Measurements from ENCODE around the gene STOX1.
"Not testable (repeated sequence)": the region's sequence is repeated elsewhere in the genome, so short reads cannot be mapped to it uniquely, and the experiment has no call there.

Gene STOX1

GRCh38 chr10:68810830-68811229, 16.5 kb upstream of the STOX1 start:
- H3K36me3 ChIP-seq (ENCODE audit: insufficient read depth, low read depth, low read length); H3K27me3 ChIP-seq (ENCODE audit: insufficient read depth, low read length); H3K9me3 ChIP-seq (ENCODE audit: insufficient read depth, low read depth, low read length); H3K9ac ChIP-seq (ENCODE audit: low read depth, low read length); H3K27ac ChIP-seq (ENCODE audit: low read length); H3K4me1 ChIP-seq (ENCODE audit: insufficient read depth, low read length); H3K4me3 ChIP-seq (ENCODE audit: low read length): not testable (repeated sequence)

GRCh38 chr10:68811314-68812009, 15.9 kb upstream of the STOX1 start:
- no peak overlapping the region for H3K9ac ChIP-seq (ENCODE audit: low read depth, low read length)
- no peak overlapping the region for H3K4me3 ChIP-seq (ENCODE audit: low read length)
- peaks cover 3% of the 10 kb centered on the region; the same call in 1 of the 2 replicates for H3K4me1 ChIP-seq (ENCODE audit: insufficient read depth, low read length)
- H3K27ac ChIP-seq (ENCODE audit: low read length): no peak overlapping the region
- no peaks in the 10 kb centered on the region for H3K27me3 ChIP-seq (ENCODE audit: insufficient read depth, low read length)
- no peaks in the 10 kb centered on the region for H3K9me3 ChIP-seq (ENCODE audit: insufficient read depth, low read depth, low read length)
- H3K36me3 ChIP-seq (ENCODE audit: insufficient read depth, low read depth, low read length): no peaks in the 10 kb centered on the region

GRCh38 chr10:68812420-68812819, 14.9 kb upstream of the STOX1 start:
- no peak overlapping the region for H3K4me3 ChIP-seq (ENCODE audit: low read length)
- no peaks in the 10 kb centered on the region for H3K36me3 ChIP-seq (ENCODE audit: insufficient read depth, low read depth, low read length)
- H3K27me3 ChIP-seq (ENCODE audit: insufficient read depth, low read length): no peaks in the 10 kb centered on the region
- H3K4me1 ChIP-seq (ENCODE audit: insufficient read depth, low read length): peaks cover 3% of the 10 kb centered on the region; the same call in 1 of the 2 replicates
- H3K9ac ChIP-seq (ENCODE audit: low read depth, low read length): no peak overlapping the region
- H3K9me3 ChIP-seq (ENCODE audit: insufficient read depth, low read depth, low read length): no peaks in the 10 kb centered on the region
- no peak overlapping the region for H3K27ac ChIP-seq (ENCODE audit: low read length)

- no peak overlapping the region for H3K27ac ChIP-seq (ENCODE audit: low read length)
- H3K27me3 ChIP-seq (ENCODE audit: insufficient read depth, low read length): no peaks in the 10 kb centered on the region
- H3K4me3 ChIP-seq (ENCODE audit: low read length): no peak overlapping the region
- H3K9ac ChIP-seq (ENCODE audit: low read depth, low read length): no peak overlapping the region
- H3K4me1 ChIP-seq (ENCODE audit: insufficient read depth, low read length): peaks cover 3% of the 10 kb centered on the region; the same call in 1 of the 2 replicates
- no peaks in the 10 kb centered on the region for H3K9me3 ChIP-seq (ENCODE audit: insufficient read depth, low read depth, low read length)
- H3K36me3 ChIP-seq (ENCODE audit: insufficient read depth, low read depth, low read length): no peaks in the 10 kb centered on the region
Measured at GRCh38 chr10:68813559-68813958, 13.8 kb upstream of the STOX1 start.

GRCh38 chr10:68816796-68817412, 10.4 kb upstream of the STOX1 start:
- H3K36me3 ChIP-seq (ENCODE audit: insufficient read depth, low read depth, low read length): no peaks in the 10 kb centered on the region
- H3K4me3 ChIP-seq (ENCODE audit: low read length): no peak overlapping the region
- H3K27ac ChIP-seq (ENCODE audit: low read length): no peak overlapping the region
- H3K4me1 ChIP-seq (ENCODE audit: insufficient read depth, low read length): peaks cover 3% of the 10 kb centered on the region; the same call in 1 of the 2 replicates
- no peaks in the 10 kb centered on the region for H3K27me3 ChIP-seq (ENCODE audit: insufficient read depth, low read length)
- H3K9ac ChIP-seq (ENCODE audit: low read depth, low read length): no peak overlapping the region
- H3K9me3 ChIP-seq (ENCODE audit: insufficient read depth, low read depth, low read length): no peaks in the 10 kb centered on the region

- not testable (repeated sequence) for H3K9ac ChIP-seq (ENCODE audit: low read depth, low read length); H3K4me1 ChIP-seq (ENCODE audit: insufficient read depth, low read length); H3K4me3 ChIP-seq (ENCODE audit: low read length); H3K27ac ChIP-seq (ENCODE audit: low read length); H3K9me3 ChIP-seq (ENCODE audit: insufficient read depth, low read depth, low read length); H3K27me3 ChIP-seq (ENCODE audit: insufficient read depth, low read length); H3K36me3 ChIP-seq (ENCODE audit: insufficient read depth, low read depth, low read length)
Measured at GRCh38 chr10:68820359-68820758, 7.0 kb upstream of the STOX1 start.

GRCh38 chr10:68822626-68823025, 4.7 kb upstream of the STOX1 start:
- not testable (repeated sequence) for H3K4me1 ChIP-seq (ENCODE audit: insufficient read depth, low read length); H3K4me3 ChIP-seq (ENCODE audit: low read length); H3K27ac ChIP-seq (ENCODE audit: low read length); H3K9me3 ChIP-seq (ENCODE audit: insufficient read depth, low read depth, low read length); H3K9ac ChIP-seq (ENCODE audit: low read depth, low read length); H3K36me3 ChIP-seq (ENCODE audit: insufficient read depth, low read depth, low read length)
- peaks cover 12% of the 10 kb centered on the region; the same call in 1 of the 2 replicates for H3K27me3 ChIP-seq (ENCODE audit: insufficient read depth, low read length)

- H3K27ac ChIP-seq (ENCODE audit: low read length); H3K9ac ChIP-seq (ENCODE audit: low read depth, low read length); H3K36me3 ChIP-seq (ENCODE audit: insufficient read depth, low read depth, low read length); H3K9me3 ChIP-seq (ENCODE audit: insufficient read depth, low read depth, low read length); H3K4me1 ChIP-seq (ENCODE audit: insufficient read depth, low read length): not testable (repeated sequence)
- peak overlapping the region; percentile 82; the same call in 1 of the 2 replicates for H3K4me3 ChIP-seq (ENCODE audit: low read length)
- peaks cover 28% of the 10 kb centered on the region for H3K27me3 ChIP-seq (ENCODE audit: insufficient read depth, low read length)
Measured at GRCh38 chr10:68827592-68827959, 245 bp downstream of the STOX1 start.

GRCh38 chr10:68828083-68828601, 811 bp downstream of the STOX1 start:
- H3K9ac ChIP-seq (ENCODE audit: low read depth, low read length); H3K36me3 ChIP-seq (ENCODE audit: insufficient read depth, low read depth, low read length); H3K4me1 ChIP-seq (ENCODE audit: insufficient read depth, low read length); H3K9me3 ChIP-seq (ENCODE audit: insufficient read depth, low read depth, low read length); H3K27ac ChIP-seq (ENCODE audit: low read length): not testable (repeated sequence)
- Histone ChIP-seq H3K27me3 (ENCODE audit: insufficient read depth, low read length) (peaks cover 28% of the 10 kb centered on the region), H3K4me3 (ENCODE audit: low read length) (peak overlapping the region; percentile 67)

- Histone ChIP-seq H3K36me3 (ENCODE audit: insufficient read depth, low read depth, low read length) (no peaks in the 10 kb centered on the region), H3K4me3 (ENCODE audit: low read length) (peak overlapping the region; percentile 67; the same call in 1 of the 2 replicates), H3K9me3 (ENCODE audit: insufficient read depth, low read depth, low read length) (no peaks in the 10 kb centered on the region), H3K4me1 (ENCODE audit: insufficient read depth, low read length) (0 out of 2 replicates have a peak, but pooled peaks cover 2% of the 10 kb centered on the region), H3K27me3 (ENCODE audit: insufficient read depth, low read length) (peaks cover 28% of the 10 kb centered on the region), H3K9ac (ENCODE audit: low read depth, low read length) (no peak overlapping the region), H3K27ac (ENCODE audit: low read length) (no peak overlapping the region)
Measured at GRCh38 chr10:68828833-68829232, 1.5 kb downstream of the STOX1 start.

GRCh38 chr10:68829521-68829920, 2.2 kb downstream of the STOX1 start:
- Histone ChIP-seq H3K4me3 (ENCODE audit: low read length) (no peak overlapping the region), H3K36me3 (ENCODE audit: insufficient read depth, low read depth, low read length) (no peaks in the 10 kb centered on the region), H3K27ac (ENCODE audit: low read length) (no peak overlapping the region), H3K9me3 (ENCODE audit: insufficient read depth, low read depth, low read length) (no peaks in the 10 kb centered on the region), H3K27me3 (ENCODE audit: insufficient read depth, low read length) (peaks cover 28% of the 10 kb centered on the region), H3K9ac (ENCODE audit: low read depth, low read length) (no peak overlapping the region), H3K4me1 (ENCODE audit: insufficient read depth, low read length) (0 out of 2 replicates have a peak, but pooled peaks cover 2% of the 10 kb centered on the region)

GRCh38 chr10:68829952-68830351, 2.6 kb downstream of the STOX1 start:
- 0 out of 2 replicates have a peak, but pooled peaks cover 2% of the 10 kb centered on the region for H3K4me1 ChIP-seq (ENCODE audit: insufficient read depth, low read length)
- H3K36me3 ChIP-seq (ENCODE audit: insufficient read depth, low read depth, low read length): no peaks in the 10 kb centered on the region
- no peak overlapping the region for H3K4me3 ChIP-seq (ENCODE audit: low read length)
- H3K27me3 ChIP-seq (ENCODE audit: insufficient read depth, low read length): peaks cover 28% of the 10 kb centered on the region
- H3K9ac ChIP-seq (ENCODE audit: low read depth, low read length): no peak overlapping the region
- H3K9me3 ChIP-seq (ENCODE audit: insufficient read depth, low read depth, low read length): no peaks in the 10 kb centered on the region
- no peak overlapping the region for H3K27ac ChIP-seq (ENCODE audit: low read length)
